Type B pancreatic cell (in vitro differentiated cells): Measurements from ENCODE around the gene STAB1. TPM values are rescaled to one million over a fixed set of nuclear protein-coding genes. Genes with fewer than 3 reads are reported as not detected.

ENCODE experiments used
- DNase-seq: peaks from one replicate; pipeline ENCODE4 v3.0.0; 2021; ENCODE audit warnings: mixed read lengths; ENCODE audit not compliant: unreplicated experiment; ENCODE audit errors: extremely low spot score
- H3K27ac Mint-ChIP-seq: 2 replicates; pipeline ENCODE4 v1.8.0; 2021; ENCODE audit warnings: mild to moderate bottlenecking, mixed read lengths
- H3K27me3 Mint-ChIP-seq: 2 replicates; pipeline ENCODE4 v1.8.0; 2021; ENCODE audit warnings: mixed read lengths
- H3K36me3 Mint-ChIP-seq: 2 replicates; pipeline ENCODE4 v1.8.0; 2021; ENCODE audit warnings: mixed read lengths
- H3K4me1 Mint-ChIP-seq: one replicate; pipeline ENCODE4 v1.8.0; 2021; ENCODE audit warnings: mixed read lengths; ENCODE audit not compliant: unreplicated experiment
- H3K4me3 Mint-ChIP-seq: 2 replicates; pipeline ENCODE4 v1.8.0; 2021; ENCODE audit warnings: mild to moderate bottlenecking, mixed read lengths
- H3K9me3 Mint-ChIP-seq: 2 replicates; pipeline ENCODE4 v1.8.0; 2021; ENCODE audit warnings: mixed read lengths
- total RNA-seq: library from RNA; stranded (reverse); gene quantifications from 2 replicates; pipeline ENCODE4 v1.2.1, GENCODE V29; 2021; ENCODE audit warnings: low replicate concordance
- TF ChIP-seq, protein P1 (sequence below): fragments of 200-600 bp; sonication (generic); conservative IDR thresholded peaks from 2 replicates; pipeline ENCODE4 v1.5.0; 2021; ENCODE audit warnings: antibody characterized with exemption, mild to moderate bottlenecking

STAB1 gene
- total RNA-seq, 1 donor from 2014 or later = not detected

DNA sequence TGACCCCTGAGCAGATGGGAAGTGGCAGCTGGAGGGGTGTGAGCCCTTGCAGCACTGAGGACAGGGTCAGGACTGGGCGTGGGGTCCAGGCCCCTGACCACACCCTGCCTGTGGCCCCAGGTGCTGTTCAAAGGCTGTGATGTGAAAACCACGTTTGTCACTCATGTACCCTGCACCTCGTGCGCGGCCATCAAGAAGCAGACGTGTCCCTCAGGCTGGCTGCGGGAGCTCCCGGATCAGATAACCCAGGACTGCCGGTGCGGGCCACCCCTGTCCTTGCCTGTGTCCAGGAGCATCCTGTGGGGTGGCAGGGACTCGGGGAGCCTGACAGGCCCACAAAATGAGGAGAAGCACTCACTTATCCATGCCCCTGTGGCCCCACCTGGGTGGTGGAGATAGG lies 5.9 kb downstream of the STAB1 start:
- H3K4me1 Mint-ChIP-seq = no peaks in the 10 kb centered on the region
- no peak for DNase-seq
- no peak overlapping the region for H3K4me3 Mint-ChIP-seq
- H3K27ac Mint-ChIP-seq = no peak overlapping the region
- no peaks in the 10 kb centered on the region for H3K36me3 Mint-ChIP-seq
- TF ChIP-seq, protein P1, sequence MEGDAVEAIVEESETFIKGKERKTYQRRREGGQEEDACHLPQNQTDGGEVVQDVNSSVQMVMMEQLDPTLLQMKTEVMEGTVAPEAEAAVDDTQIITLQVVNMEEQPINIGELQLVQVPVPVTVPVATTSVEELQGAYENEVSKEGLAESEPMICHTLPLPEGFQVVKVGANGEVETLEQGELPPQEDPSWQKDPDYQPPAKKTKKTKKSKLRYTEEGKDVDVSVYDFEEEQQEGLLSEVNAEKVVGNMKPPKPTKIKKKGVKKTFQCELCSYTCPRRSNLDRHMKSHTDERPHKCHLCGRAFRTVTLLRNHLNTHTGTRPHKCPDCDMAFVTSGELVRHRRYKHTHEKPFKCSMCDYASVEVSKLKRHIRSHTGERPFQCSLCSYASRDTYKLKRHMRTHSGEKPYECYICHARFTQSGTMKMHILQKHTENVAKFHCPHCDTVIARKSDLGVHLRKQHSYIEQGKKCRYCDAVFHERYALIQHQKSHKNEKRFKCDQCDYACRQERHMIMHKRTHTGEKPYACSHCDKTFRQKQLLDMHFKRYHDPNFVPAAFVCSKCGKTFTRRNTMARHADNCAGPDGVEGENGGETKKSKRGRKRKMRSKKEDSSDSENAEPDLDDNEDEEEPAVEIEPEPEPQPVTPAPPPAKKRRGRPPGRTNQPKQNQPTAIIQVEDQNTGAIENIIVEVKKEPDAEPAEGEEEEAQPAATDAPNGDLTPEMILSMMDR = no peak
- no peaks in the 10 kb centered on the region for H3K27me3 Mint-ChIP-seq
- no peaks in the 10 kb centered on the region for H3K9me3 Mint-ChIP-seq

DNA sequence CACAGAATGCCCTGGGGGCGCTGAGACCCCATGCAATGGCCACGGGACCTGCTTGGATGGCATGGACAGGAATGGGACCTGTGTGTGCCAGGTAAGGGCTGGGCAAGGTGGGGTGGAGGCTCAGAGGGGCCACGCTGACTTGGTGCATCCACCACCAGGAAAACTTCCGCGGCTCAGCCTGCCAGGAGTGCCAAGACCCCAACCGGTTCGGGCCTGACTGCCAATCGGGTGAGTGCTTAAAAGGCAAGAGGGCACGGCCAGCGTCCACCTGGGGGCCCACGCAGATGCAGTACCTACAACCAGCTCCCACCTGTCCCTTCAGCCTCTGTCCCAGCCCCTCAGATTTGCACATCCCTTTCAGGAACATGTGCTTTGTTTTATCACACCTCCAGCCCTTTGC lies 6.9 kb downstream of the STAB1 start:
- H3K4me3 Mint-ChIP-seq = no peak overlapping the region

DNA sequence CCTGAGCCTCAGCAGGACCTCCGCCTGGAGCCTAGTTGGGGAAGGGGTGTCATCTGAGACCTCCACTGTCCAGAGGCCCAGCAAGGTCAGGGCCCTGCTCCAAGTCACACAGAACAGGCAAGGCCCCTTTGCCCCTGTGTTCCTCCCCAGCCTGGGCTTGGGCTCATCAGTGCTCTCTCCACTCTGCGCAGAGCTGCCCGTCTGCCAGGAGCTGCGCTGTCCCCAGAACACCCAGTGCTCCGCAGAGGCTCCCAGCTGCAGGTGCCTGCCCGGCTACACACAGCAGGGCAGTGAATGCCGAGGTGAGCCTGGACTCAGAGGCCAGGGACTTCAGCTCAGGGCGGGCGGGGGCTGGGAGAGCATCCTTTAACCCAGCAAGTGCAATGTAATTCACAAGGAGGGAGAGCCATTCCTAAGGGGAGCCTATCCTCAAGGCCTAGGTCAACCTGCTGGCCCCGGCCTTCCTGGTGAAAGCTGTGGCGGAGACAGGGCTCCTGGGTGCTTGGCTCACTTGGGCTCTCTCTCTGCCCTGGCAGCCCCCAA lies 7.7 kb downstream of the STAB1 start:
- Mint-ChIP-seq H3K4me1 (no peaks in the 10 kb centered on the region), H3K9me3 (no peaks in the 10 kb centered on the region), H3K27ac (no peak overlapping the region), H3K36me3 (no peaks in the 10 kb centered on the region), H3K4me3 (no peak overlapping the region), H3K27me3 (no peaks in the 10 kb centered on the region)
- DNase-seq = no peak
- TF ChIP-seq, protein P1 = no peak

More for the DNA sequence above, 6.9 kb downstream of the STAB1 start:
- Mint-ChIP-seq H3K27me3 (no peaks in the 10 kb centered on the region), H3K27ac (no peak overlapping the region), H3K4me1 (no peaks in the 10 kb centered on the region), H3K36me3 (no peaks in the 10 kb centered on the region), H3K9me3 (no peaks in the 10 kb centered on the region)
- TF ChIP-seq, protein P1 = no peak
- DNase-seq = no peak

DNA sequence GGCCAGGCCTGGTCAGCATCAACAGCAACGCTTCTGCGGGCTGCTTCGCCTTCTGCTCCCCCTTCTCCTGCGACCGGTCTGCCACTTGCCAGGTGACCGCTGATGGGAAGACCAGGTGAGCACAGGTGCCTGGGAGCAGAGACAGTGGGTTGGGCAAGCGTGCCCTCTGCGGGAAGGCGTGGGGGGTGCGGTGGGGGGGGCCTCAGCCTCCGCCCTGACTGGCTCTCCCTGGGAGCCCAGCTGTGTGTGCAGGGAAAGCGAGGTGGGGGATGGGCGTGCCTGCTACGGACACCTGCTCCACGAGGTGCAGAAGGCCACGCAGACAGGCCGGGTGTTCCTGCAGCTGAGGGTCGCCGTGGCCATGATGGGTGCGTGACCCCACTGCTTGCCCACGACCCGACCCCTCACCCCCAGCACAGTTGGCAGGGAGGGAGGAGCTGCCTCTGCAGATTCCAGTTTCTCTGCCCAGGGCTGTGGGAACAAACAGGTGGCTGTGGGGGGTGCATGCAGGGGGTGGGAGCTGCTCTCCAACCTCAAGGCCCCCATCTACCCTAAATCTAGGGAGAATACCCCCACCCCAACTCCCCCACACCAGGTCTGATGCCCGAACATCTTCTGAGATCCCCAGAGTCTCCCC lies 8.8 kb downstream of the STAB1 start:
- Mint-ChIP-seq H3K9me3 (no peaks in the 10 kb centered on the region), H3K36me3 (no peaks in the 10 kb centered on the region), H3K4me3 (no peak overlapping the region), H3K4me1 (no peaks in the 10 kb centered on the region), H3K27me3 (no peaks in the 10 kb centered on the region), H3K27ac (no peak overlapping the region)
- no peak for DNase-seq
- TF ChIP-seq, protein P1 = no peak

DNA sequence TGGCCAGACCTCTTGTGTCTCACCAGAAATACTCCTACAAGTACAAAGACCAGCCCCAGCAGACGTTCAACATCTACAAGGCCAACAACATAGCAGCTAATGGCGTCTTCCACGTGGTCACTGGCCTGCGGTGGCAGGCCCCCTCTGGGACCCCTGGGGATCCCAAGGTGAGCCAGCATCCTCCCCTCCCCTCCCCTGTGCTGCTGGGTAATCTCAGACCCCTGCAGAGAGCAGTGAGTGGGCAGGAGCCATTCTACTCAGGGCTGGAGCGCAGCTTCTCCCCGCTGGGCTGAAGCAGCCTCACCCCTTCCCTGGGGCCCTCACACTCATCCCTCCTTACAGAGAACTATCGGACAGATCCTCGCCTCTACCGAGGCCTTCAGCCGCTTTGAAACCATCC lies 9.8 kb downstream of the STAB1 start:
- Mint-ChIP-seq H3K27ac (no peak overlapping the region), H3K9me3 (no peaks in the 10 kb centered on the region), H3K27me3 (no peaks in the 10 kb centered on the region), H3K4me3 (no peak overlapping the region), H3K4me1 (no peaks in the 10 kb centered on the region), H3K36me3 (no peaks in the 10 kb centered on the region)
- DNase-seq = no peak
- TF ChIP-seq, protein P1 = no peak
